T follicular helper cell (primary cell): Measurements from ENCODE around the gene COL11A2.
"Not testable (repeated sequence)": the region's sequence is repeated elsewhere in the genome, so short reads cannot be mapped to it uniquely, and the experiment has no call there.

Experiments
- DNase-seq: peaks from one replicate; pipeline ENCODE4 v3.0.0-alpha.2; 2020; ENCODE audit warnings: low read depth
- total RNA-seq, 2 experiments: gene quantifications; one replicate each; lab custom pipeline; 2026; lab: John Stamatoyannopoulos, UW

COL11A2 gene
- 1.7 to 3.3 reads per million in 2 experiments for total RNA-seq

DNA sequence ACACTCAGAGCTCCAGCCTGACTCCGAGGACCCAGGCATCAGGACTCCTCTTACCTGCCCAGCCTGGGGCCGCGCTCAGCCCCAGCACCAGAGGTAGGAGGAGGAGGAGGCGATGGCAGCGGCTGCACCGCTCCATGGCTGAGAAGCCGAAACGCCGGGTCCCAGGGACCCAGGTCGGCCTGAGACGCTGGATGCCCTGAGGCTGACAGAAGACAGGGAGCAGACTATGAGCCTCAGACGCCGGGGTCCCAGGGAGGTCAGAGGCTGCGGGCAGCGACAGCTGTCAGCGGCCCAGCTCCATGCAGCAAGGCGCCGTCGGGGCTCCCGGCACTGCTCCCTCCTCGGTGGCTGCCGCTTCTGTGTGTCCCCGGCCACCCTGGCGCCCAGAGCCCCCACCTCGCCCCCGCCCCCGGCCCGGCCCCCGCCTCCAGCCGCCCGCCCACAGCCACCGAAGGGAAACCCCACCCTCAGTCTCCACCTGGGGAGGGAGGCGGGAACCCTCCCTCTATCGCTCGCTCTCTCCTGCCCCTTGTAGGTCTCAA is at the start of gene COL11A2:
TSS of gene COL11A2 (minus strand) at position 363 of the 542 bp plus-strand sequence. CDS start at position 136, 227 bp downstream.
- DNase-seq: no peak

DNA sequence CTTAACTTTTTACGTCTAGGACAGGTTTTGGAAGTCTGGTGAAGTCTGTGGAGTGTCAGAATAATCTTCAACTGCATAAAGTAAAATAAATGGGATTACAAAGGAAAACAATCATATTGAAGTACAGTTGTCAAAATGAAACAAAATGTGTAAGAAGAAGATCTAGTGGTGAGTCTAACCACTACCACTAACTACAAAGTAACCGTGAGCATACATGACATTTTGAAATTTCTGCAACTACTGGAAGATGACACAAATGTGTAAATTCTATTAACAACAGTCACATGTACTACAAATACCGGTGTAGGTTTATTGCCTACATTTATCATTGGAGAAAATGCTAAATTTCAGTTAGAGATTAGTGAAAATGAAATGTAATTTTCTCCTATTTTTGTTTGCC is 49.7 kb upstream of the COL11A2 start:
- DNase-seq: no peak

GRCh38 chr6:33237741-33238140 is 45.5 kb upstream of the COL11A2 start:
- no peak for DNase-seq

GRCh38 chr6:33236852-33237251 is 44.6 kb upstream of the COL11A2 start:
- DNase-seq: no peak

DNA sequence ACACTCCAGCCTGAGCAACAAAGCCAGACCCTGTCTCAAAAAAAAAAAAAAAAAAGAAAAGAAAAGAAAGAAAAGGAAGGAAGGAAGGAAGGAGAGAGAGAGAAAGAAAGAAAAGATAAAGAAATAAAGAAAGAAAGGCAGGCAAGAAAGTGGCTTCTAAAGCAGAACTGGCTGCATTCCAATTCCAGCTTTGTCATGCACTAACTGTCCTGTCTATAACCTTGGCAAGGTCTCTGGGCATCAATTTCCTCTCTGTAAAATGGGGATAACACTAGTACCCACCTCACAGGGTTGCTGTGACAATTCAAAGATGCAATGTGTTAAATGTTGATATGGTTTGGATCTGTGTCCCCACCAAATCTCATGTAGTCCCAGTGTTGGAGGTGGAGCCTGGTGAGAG is 44.1 kb upstream of the COL11A2 start:
- no peak for DNase-seq

DNA sequence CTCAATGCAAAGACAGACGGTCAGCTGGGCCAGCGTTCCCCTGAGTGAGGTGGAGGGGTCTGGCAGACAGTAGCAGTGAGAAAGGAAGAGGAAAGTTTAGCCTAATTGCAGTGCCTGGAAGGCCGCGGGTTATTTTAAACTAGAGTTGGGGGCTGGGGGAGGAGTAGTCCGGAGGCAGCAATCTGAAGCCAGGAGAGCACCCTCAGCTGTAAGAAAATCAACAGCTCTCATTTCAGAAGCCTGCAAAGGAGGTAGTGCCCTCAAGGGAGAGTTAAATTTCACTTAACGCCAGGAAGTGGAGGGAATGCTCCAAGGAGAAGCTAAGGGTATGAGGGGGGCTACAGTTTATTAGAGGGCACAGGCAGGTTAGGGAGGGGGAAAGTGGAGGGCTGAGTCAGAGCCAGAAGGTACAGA is 43.0 kb upstream of the COL11A2 start:
- no peak for DNase-seq

DNA sequence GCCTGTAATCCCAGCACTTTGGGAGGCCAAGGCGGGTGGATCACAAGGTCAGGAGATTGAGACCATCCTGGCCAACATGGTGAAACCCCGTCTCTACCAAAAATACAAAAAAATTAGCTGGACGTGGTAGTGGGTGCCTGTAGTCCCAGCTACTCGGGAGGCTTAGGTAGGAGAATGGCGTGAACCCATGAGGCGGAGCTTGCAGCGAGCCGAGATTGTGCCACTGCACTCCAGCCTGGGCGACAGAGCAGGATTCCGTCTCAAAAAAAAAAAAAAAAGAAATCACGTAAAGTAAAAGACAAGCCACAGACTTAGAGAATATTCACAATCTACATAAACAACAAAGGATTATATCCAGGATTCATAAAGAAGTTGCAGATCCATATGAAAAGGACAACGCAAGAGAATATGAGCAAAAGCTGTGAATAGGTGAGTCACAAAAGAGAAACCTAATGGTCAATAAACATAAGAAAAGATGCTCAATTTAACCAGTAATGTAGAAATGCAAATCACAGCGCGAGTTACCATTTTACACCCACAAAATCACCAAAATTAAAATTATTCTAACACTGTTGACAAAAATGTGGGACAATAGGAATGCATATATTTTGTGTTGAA is 34.3 kb upstream of the COL11A2 start:
- DNase-seq: not testable (repeated sequence)

GRCh38 chr6:33217681-33218080 is 25.4 kb upstream of the COL11A2 start:
- no peak for DNase-seq

DNA sequence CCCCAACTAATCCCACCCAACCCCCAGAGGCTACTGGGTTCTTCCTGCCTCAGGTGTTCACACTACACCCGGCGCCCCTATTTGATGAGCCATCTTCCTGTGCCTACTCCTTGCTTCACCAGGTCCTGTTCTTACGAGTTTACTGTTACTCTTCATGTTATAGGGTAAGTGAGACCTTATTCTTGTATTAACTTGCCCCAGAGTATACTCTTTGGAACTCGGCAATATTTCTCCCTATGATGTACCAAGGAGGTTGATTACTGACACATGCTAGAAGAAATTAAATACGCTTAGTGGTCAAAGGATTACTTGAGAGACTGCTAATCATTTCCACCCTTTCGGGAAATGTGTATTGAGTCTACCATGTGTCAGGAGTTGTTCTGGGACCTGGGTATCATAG is 25.0 kb upstream of the COL11A2 start:
- DNase-seq: no peak

- DNase-seq: no peak
Observed at GRCh38 chr6:33216117-33216649, 23.9 kb upstream of the COL11A2 start.

- DNase-seq: no peak
Observed at GRCh38 chr6:33215271-33216116, 23.2 kb upstream of the COL11A2 start.

- no peak for DNase-seq
Observed at GRCh38 chr6:33213989-33214335, 21.7 kb upstream of the COL11A2 start.

DNA sequence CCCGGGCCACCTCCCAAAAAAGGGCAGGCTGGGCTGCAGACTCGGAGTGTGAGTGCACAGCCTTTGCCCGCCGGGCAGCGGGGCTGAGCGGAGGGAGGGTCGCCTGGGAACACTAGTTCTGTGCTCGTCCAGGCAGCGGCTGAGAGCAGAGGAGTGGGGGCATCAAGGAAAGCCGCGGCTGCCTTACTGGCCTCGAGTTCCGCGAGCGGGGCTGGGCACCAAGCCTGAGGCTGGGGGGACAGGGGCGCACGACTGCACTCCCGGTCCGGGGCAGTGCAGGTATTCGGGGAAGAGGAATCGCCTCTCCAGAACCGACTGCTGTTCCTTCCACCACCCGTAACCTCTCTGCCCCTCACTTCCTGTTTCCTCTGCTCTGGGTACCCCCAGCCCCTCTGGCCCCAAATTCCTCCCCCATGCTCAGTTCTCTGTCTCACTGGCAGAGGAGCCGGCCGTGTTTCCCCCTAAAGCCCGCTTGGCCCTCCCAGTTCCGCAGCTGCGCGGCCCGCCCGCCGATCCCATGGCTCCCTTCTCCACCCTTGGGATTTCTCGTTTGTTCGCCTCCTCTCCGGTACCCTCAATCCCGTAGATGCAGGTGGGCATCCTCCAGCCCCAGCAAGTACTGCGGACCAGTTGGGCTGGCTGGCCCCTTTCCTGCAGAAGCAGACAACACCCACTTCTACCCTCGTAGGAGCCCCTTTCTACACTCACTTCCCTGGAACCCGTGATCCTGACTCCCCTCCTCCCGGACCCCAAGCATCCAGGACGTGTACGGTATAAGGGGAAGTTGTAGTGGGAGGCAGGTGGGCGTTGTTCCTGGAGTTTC is 21.1 kb upstream of the COL11A2 start:
- no peak for DNase-seq

DNA sequence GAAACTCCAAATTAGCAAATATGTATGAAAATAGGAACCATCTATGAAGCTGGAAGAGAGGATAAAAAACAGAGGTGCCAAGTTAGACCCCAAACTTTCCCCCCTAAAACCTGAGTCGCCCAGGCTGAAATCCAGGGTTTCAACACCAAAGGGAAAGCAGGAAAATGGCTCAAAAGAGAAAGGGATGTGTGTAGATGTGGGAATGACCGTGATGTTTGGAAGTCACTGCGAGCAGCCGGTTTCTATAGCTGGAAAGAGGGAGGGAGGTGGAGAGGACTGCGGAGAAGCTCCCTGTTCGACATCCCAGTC is 20.5 kb upstream of the COL11A2 start:
- DNase-seq: no peak

DNA sequence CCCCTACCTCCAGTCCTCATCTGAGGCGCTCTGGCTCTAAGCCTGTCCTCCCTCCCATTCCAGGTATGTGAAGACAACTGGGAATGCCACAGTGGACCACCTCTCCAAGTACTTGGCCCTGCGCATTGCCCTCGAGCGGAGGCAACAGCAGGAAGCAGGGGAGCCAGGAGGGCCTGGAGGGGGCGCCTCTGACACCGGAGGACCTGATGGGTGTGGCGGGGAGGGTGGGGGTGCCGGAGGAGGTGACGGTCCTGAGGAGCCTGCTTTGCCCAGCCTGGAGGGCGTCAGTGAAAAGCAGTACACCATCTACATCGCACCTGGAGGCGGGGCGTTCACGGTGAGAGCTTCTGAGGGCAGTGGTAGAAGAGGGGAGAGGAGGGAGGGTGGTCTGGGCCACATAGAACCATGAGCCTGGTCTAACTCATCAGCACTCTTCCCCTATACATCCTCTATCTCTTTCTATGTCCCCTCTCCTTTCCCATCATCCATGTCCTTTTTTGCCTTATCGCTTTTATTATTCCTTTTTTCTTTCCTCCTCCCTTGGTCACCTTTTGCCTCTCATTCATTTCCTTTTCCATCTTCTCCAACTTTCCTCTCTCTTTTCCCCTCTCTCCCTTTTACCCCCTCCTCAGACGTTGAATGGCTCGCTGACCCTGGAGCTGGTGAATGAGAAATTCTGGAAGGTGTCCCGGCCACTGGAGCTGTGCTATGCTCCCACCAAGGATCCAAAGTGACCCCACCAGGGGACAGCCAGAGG is 19.6 kb upstream of the COL11A2 start:
- DNase-seq: no peak

DNA sequence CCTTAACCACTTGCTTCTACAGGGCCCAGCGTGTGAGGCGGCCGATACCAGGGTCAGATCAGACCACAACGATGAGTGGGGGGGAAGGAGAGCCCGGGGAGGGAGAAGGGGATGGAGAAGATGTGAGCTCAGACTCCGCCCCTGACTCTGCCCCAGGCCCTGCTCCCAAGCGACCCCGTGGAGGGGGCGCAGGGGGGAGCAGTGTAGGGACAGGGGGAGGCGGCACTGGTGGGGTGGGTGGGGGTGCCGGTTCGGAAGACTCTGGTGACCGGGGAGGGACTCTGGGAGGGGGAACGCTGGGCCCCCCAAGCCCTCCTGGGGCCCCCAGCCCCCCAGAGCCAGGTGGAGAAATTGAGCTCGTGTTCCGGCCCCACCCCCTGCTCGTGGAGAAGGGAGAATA is 18.9 kb upstream of the COL11A2 start:
- DNase-seq: no peak

GRCh38 chr6:33209856-33210255 is 17.6 kb upstream of the COL11A2 start:
- DNase-seq: no peak

GRCh38 chr6:33208091-33208967 is 16.1 kb upstream of the COL11A2 start, which contains the start of gene RING1:
Gene RING1 (plus strand): TSS chr6:33208500. CDS start chr6:33208823, 323 bp downstream.
- DNase-seq: peak; percentile 82

DNA sequence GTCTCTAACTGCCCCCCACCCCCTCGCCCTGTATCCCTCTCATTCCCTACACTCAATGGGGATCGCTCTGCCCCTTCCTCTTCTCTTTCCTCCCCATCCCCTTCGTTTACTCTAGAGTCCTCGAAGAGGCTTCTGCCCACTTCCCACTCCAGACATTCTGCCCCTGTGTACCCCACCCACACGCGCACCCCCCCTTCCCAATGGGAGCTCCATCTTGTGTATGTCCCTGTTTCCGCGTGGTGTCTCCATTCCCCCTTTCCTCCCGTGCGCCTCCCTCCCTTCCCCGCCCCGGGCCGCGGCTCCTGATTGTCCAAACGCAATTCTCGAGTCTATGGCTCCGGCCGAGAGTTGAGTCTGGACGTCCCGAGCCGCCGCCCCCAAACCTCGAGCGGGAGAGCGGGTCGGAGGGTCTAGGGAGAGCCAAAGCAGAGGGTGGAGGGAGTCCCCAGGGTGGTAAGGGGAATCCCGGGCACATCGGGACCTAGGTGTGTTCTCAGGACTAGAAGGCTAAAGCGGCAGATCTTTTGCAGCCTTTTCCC is 15.4 kb upstream of the COL11A2 start:
- no peak for DNase-seq
